ENCODE results near the gene SS18L1.
"Not testable (repeated sequence)": the region's sequence is repeated elsewhere in the genome, so short reads cannot be mapped to it uniquely, and the experiment has no call there.

The SS18L1 gene

DNA sequence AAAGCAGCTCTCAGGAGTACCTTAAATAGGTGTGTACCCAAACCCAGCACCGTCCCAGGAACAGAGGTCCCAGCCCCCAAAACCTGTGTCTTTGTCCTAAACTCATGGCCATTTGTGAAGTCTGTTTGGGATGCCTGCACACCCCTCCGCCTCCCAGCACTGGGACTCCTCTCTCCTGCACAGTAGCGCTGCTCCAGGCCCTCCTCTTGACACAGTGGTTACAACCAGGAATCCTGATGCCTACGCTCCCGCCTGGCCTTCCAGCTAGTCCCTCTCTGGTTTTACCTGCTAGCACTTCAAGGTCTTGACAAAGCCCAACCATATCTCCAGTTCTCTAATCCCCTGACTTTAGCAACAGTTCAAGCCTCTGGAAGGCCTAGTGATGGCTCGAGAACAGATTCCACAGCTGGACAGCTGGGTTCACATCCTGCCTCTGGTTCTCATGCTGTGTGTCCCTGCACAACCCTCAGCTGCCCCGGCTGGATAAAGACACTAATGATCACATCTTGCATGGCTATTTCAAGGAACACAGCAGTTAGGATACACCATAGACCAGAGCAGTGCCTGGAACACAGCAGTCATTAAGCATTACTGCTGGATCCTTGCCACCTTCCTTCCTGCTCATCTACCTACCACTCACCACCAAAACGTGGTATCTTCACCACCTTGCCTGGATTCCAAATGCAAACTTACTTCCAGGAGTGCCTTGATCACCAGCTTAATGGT is 5.9 kb upstream of the SS18L1 start:
- DNase-seq (ENCODE audit: low read depth in 3 of 3): no peak

DNA sequence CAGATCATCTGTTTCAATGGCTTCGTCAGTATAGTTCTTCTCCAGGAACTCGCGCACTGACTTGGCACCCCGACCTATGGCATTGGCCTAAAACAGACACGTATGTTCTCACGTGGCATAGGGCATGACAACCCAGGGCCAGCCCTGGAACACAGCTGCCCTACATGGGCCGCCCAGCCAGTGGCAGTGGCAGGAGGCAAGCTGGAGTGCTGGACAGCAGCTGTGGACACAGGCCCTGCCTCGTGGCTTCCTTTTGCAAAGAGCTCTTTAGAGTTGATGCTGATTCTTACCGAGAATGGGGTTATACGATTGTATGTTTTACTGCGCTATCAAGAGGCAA is 5.4 kb upstream of the SS18L1 start:
- DNase-seq (ENCODE audit: low read depth in 3 of 3): no peak

DNA sequence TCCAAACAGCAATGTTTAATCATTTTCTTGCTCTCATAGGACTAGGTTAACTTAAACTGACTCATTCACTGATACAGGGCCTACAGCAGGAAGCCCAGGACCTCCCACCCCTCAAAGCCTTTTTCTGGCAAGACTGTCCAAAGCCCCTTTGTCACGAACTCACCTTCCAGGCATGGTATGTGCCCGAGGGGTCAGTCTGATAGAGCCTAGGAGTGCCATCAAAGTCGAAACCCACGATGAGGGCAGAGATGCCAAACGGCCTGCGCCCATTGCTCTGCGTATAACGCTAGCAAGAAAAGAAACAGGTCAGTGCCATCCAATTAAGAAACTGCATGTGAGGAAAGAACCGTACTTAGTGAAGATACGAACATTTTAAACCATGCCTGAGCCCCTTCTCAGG is 4.7 kb upstream of the SS18L1 start:
- DNase-seq (ENCODE audit: low read depth in 3 of 3): no peak

DNA sequence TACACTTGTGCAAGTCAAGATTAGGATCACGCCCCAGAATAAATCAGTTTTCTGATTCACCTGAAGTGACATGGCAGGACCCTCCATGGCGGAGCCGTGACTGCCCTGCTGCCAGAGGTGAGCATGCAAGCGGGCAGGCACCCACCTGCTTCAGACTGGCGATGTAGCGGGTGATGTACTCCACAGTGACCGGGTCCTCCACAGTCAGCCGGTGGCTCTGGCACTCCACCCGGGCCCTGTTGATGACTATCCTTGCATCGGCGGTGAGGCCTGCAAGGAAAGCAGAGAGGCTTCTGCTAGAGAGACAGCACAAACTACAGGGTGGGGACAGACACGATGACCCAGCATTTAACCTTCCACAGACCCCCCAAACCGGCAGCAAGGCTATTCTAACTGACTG is 3.9 kb upstream of the SS18L1 start:
- DNase-seq (ENCODE audit: low read depth in 3 of 3): no peak

DNA sequence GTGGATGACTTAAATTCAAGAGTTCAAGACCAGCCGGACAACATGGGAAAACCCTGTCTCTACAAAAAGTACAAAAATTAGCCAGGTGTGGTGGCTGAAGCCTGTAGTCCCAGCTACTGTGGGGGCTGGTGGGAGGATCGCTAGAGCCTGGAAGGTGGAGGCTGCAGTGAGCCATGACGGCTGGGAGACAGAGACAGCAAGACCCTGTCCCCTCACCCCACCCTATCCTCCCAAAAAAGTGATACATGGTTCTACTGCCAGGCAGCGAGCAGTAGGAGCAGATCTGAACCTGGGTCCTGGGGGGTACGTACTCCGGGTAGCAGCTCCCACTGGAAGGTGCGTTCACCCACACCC is 2.5 kb upstream of the SS18L1 start:
- no peak for DNase-seq (ENCODE audit: low read depth in 3 of 3)

DNA sequence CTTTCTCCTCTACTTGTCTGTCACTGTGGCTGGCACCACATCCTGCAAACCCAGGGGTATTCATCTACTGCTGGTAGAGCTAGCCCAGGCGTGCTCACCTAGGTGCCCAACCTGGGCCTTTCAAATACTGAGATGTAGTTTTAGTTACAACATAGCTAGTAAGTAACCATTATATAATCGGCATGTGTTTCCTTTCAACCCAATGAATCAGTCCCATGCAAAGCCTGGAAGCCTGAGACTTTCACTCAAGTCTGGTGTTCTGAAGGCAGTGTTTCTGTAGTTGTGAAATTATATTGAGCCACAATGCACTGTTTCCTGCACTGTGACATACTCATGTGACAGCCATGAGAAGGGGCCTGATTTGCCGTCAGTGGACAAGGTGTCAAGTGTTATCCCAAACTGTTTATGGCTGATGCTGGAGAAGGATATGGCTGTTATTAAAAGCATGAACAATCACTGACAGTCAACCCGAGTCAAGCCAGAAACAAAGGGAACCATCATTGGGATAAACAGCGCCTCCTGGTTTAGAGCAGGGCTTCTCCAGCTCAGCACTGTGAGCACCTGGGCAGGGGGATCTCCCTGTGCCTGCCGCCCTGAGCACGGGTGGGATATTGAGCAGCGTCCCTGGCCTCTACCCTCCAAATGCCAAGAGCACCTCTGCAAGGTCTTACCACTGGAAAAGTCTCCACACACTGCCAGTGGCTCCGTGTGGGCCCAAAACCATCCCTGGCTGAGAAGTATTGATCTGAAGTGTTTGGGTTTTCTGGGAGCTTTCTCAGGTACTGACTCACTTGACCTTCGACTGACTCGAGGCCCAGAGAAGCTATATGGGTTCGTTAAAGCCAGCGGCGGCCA is 1.9 kb upstream of the SS18L1 start:
- no peak for DNase-seq (ENCODE audit: low read depth in 3 of 3)

DNA sequence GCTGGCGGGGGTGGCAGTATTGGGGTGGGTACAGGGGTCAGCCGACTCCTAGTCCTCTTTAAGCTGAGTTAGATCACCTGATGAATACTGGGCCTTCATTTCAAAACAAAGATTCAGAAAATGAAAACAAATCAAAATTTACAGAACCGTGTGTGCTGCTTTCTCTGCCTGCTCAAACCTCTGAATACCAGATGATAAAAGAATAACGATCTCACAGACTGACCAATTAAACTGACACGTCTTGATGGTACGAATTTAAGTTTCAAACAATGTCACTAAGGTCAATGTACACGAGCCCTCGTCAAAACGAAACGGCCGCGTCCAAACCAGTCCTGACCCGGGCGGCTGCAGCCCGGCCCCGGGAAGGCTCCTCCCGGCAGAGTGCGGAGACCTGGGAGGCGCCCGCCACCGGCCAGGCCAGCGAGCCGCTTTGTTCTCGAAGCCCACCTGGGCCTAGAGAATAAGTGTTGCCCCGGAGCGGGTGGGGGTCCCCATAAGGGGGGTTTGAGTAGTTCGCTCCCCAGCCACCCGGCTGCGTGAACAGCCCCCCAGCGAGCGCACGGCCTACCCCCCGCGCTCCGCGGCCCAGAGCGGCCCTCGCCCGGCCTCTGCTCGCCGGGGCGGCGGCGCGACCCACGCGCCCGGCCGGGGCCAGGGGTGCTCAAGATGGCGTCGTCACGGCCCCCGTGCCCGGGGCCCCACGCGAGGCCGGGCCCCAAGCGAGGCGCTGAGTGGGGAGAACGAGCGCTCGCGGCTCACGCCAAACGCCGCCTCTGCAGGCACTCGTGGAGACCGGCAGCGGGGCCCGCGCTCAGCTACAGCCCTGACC is 1.1 kb upstream of the SS18L1 start:
- no peak for DNase-seq (ENCODE audit: low read depth in 3 of 3)

DNA sequence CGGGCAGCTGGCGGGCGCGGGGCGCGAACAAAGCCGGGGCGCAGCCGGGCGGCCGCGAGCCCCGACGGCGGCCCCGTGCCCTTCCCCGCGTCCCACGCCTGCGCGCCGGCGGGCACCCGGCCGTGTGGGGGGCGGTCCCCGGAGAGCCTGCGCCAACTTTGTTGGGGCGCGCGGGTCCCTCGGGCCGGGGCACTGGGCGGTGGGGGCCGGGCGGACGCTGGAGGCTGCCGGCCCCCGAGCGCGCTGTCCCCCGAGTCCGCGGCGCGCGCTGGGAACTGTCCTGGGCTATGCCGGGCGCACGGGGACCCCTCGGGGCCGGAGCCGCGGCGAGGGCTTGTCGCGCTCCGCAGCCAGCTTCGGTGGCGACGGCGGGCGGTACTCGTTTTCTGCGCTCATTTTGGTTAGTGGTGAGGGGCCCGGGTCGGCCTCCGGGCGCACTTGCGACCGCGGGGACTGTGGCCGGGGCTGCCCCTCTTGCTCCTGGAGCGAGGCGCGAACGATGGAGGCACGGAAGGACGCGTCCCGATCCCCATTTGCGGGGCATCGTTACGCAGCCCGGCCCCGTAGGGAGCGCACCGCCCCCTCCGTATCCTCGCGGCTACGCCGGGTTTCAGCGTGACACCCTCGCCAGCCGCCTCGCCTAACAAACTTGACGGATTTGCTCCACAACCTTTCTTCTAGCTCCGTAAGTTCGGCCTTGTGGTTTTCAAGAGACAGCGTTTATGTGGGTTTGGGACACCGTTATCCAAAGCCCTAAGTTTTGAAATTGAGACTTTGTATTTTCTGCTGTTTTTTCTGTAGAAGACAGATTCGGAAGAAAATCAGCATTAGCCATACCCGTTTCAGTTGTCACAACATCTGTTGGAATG is 622 bp downstream of the SS18L1 start:
- DNase-seq (ENCODE audit: low read depth in 3 of 3): peak in 1 of 3 donors; percentile 34

DNA sequence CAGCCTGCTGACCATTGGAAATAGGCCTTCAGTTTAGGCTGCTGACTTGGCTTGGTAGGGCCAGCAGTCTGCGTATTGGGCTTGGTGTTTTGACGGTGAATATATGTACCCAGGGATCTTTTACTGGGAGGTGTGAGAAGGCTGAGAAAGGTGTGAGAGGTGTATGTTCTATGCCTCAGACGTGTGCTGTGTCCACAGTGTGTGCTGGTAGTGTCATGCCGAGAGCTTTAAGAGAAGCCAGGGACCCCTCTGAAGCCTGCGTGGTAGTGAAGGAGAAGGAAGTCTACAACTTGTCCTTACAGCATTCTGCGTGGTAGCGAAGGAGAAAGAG is 2.1 kb downstream of the SS18L1 start:
- DNase-seq (ENCODE audit: low read depth in 3 of 3): no peak

DNA sequence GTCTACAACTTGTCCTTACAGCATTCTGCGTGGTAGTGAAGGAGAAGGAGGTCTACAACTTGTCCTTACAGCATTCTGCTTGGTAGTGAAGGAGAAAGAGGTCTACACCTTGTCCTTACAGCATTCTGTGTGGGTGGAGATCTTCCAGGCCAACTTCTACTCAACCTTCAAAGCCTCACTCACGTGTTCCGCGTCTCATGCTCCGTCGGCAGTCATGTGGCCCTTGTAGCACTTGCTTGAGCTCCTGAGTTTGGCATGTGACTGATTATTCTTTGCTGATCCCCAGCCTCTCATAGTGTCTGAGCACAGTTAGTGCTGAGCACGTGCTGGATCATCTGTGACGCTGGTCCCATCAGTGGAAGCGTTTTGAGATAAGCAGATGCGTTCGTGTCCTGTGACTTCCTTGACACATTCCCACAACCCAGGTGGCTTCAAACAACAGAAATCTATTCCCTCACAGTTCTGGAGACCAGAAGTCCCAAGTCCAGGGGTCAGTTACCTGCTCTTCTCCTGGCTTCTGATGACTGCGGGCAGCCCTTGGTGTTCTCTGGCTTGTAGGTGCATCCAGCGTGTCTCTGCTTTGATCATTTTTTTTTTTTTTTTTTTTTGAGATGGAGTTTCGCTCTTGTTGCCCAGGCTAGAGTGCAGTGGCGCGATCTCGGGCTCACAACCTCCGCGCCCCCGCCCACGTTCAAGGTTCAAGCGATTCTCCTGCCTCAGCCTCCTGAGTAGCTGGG is 2.6 kb downstream of the SS18L1 start:
- DNase-seq (ENCODE audit: low read depth in 3 of 3): no peak

DNA sequence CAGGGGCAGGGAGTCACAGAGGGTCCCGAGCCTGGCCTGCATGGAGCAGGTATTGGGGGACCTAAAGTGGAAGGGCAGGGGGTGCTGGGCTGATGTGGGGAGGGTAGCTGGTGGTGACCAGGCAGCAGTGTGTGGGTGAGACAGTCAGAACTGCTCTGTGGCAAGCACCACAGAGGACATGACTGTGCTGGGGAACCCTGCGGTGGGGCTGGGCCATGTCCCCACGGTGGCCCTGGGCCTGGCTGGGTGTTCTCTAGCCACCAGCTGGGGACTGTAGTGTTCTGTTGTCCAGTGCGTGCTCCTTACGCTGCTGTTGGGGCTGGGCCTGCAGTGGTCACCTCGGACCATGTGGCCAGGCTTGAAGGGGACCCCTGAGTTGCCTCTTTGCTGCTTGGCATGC is 3.6 kb downstream of the SS18L1 start:
- DNase-seq (ENCODE audit: low read depth in 3 of 3): no peak

DNA sequence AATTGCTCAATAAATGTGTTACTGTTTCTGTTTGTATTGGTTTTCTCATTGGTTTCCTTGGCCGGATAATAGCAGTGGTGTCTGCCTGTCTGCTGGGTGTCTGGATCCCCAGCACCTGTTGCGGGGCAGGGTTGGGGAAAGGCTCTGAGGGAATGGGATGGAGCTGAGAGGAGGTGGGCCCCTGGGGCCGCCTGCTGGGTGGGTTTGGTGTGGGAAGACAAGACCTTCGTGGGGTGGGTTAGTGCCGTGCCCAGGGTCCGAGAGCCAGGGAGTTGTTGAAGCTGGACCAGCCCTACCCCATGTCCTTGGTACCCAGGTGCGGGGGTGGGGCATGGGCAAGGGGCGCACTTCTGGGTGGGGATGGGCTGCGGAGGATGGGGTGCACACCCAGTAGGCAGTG is 4.0 kb downstream of the SS18L1 start:
- DNase-seq (ENCODE audit: low read depth in 3 of 3): no peak

DNA sequence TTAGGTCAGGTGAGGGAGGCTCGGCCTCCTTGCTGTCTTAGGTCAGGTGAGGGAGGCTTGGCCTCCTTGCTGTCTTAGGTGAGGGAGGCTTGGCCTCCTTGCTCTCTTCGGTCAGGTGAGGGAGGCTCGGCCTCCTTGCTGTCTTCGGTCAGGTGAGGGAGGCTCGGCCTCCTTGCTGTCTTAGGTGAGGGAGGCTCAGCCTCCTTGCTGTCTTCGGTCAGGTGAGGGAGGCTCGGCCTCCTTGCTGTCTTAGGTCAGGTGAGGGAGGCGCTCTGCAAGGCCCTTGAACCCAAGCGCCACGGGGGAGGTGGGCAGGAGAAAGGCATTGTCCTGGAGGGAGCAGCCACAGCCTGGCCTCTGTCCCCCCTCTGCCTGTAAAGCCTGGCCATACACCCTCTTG is 4.8 kb downstream of the SS18L1 start:
- not testable (repeated sequence) for DNase-seq (ENCODE audit: low read depth in 3 of 3)

DNA sequence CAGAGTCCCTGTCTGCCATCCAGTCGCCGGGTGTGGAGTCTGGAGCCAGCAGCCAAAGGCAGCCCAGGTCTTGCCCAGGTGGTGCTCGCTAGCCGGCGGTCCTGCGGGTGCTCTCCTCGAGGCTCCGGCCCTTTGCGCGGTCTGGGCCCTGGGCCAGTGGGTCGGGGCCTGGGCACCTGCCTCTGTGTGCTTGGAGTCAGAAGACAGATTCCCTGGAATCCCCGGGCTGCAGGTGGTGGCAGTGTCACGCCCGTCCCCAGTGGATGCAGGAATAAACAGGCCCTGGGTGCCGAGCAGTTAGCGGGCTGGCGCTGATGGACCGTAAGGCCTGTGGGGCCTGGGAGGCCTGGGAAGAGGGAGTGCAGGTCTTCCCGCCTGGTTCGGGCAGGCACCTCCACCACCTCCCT is 5.3 kb downstream of the SS18L1 start:
- DNase-seq (ENCODE audit: low read depth in 3 of 3): no peak

DNA sequence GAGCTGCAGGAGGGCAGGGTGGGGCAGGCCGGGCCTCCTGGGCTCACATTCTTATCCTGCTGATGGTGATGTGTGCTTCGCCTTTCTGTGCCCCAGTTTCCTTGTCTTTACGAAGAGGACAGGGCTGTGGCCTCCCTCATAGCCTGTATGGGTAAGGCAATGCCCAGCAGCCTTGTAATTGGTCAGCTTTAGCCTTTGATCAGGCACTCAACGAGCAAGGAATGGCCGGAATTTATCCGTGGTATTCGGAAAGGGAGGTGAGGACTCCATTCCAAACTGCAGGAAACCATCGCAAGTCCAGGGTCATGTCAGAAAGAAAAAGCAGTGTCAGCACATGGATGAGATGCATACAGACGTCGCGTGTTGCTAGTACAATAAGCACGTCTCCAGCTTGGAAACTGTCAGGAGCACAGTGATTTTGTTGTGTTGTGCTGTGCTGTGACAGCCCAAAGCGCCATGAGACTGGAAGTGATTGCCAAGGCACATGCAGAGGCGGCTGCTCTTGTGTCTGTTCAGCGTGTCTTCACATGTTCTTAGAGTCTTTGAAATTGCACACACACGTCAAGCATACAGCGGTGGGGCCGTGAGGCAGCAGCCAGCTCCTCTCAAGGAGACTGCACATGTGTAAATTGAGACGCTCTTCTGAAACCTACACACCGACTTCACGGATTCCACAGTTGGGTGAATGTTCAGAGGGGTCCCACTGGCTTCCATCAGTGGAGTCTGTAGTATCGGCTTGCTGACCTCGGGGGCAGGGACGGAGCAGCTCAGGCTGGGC is 6.2 kb downstream of the SS18L1 start:
- no peak for DNase-seq (ENCODE audit: low read depth in 3 of 3)

DNA sequence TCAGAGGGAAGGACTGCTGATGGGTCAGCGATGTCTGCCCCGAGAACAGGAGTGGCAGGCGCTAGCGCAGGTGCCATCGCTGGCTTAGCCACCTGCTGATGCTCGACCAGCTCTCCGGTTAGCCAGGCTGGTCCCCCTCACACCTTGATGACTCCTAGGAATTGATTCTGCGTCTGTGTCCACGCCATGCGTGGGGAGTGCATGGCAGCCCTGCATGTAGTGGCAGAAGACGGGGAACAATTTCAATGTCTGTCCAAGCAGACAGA is 6.7 kb downstream of the SS18L1 start:
- no peak for DNase-seq (ENCODE audit: low read depth in 3 of 3)

DNA sequence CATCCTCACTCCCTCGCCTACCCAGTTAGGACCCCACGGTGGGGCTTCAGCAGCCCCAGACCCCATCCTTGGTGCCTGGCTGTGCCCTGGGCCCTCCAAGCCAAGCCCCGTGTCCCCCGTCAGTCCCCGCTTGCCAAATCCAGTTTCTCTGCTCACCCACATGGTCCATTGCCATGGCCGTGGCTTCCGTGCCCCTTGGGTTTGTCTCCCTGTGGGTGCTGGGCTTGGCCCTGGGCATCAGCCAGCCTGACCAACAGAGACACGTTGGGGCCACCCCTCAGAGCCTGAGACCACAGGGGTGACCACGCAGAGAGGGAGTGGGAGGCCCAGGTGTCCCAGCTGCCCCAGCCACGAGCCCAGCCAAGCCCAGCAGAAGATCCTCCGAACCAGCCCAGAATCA is 7.7 kb downstream of the SS18L1 start:
- DNase-seq (ENCODE audit: low read depth in 3 of 3): no peak

DNA sequence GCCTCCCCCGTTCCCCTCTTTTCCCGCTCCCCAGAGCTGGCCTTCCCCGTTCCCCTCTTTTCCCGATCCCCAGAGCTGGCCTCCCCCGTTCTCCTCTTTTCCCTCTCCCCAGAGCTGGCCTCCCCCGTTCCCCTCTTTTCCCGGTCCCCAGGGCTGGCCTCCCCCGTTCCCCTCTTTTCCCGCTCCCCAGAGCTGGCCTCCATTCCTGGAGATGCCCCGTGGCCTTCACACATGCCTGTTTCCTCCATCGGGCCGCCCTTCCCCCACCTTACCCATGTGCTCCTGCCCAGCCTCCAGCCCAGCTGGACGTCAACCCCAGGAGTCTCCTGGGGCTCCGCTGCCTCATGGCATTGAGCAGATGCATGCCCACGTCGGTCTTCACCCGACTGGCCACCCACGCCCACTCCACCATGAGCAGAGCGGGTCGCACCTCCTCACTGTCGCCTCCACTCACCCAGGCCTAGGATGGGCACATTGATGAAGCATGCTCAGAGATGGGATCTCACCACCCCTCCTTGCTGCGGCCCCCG is 8.3 kb downstream of the SS18L1 start:
- no peak for DNase-seq (ENCODE audit: low read depth in 3 of 3)

DNA sequence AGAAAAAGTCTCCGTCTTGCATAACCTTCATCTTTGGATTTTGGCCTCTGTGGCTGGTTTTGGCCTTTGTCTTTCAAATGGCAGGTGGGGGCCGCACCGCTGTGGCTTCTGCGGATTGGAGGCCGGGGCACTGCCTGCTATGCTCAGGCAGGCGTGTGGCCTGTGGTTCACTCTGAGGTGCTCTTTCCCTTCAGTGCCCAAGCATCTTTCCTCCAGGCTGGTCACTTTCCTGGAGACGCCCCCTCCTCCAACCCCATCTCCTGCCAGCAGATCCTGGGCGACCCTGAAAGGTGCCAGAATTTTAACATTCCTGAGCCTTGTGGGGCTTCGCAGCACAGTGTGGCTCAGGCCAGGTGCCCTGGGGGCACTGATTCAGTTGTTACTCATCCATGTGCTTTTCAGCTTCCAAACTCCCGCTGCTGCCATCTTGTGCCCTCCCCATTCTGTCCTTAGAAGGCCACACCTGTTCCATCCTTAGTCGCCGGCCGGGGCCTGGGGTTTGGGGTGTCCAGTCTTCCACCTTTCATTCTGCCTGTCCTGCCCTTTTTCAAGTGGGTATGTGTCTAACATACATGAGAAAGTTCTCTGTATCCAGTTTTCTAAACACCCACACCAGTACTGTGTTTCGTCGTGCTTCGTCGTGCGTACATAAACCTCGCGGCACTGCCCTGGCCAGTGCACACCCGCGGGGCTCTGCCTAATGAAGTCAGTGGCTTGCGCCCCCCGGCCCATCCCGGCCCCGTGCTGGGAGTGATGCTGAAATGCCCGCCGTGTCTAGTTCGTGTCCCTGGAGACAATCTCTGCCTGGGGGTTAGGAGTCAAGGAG is 12.1 kb downstream of the SS18L1 start:
- DNase-seq (ENCODE audit: low read depth in 3 of 3): no peak

DNA sequence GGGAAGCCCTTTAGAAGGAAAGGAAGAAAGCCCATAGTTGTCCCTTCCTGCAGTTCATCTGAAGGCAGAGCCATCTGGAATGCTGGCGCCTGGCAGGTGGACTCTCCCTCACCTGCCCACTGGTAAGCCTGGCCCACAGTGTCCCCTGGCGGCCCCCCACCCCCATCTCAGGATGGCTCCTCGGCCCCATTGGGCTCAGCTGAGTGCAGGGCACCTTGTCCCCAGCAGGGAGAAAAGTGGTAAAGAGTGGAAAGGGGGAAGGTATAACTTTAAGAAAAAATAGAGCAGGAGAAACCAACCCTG is 12.6 kb downstream of the SS18L1 start:
- no peak for DNase-seq (ENCODE audit: low read depth in 3 of 3)
